GM04503 (cell line): ENCODE results near the gene CEACAM3.
"Not testable (repeated sequence)": the region's sequence is repeated elsewhere in the genome, so short reads cannot be mapped to it uniquely, and the experiment has no call there.

Source experiments
- DNase-seq: peaks from one replicate; pipeline ENCODE4 v3.0.0-alpha.2; 2012; ENCODE audit warnings: low read depth

Gene CEACAM3

DNA sequence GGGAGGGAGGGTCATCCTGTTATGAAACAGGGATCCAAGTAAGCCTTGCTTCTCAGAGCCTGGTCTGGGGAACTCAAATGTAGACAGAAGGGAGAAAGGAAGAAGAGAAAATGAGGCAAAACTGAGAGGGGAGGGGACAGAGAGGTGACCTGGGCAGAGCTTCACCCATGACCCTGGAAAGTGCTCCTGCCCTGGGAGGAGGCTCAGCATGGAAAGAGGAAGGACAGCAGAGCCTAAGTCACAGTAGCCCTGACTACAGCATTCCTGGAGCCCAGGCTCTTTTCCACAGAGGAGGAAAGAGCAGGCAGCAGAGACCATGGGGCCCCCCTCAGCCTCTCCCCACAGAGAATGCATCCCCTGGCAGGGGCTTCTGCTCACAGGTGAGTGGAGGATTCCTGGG lies at the start of gene CEACAM3:
CEACAM3 (plus strand) TSS at position 226 of the 400 bp plus-strand sequence; CDS start at position 317, 91 bp downstream.
- DNase-seq = no peak

DNA sequence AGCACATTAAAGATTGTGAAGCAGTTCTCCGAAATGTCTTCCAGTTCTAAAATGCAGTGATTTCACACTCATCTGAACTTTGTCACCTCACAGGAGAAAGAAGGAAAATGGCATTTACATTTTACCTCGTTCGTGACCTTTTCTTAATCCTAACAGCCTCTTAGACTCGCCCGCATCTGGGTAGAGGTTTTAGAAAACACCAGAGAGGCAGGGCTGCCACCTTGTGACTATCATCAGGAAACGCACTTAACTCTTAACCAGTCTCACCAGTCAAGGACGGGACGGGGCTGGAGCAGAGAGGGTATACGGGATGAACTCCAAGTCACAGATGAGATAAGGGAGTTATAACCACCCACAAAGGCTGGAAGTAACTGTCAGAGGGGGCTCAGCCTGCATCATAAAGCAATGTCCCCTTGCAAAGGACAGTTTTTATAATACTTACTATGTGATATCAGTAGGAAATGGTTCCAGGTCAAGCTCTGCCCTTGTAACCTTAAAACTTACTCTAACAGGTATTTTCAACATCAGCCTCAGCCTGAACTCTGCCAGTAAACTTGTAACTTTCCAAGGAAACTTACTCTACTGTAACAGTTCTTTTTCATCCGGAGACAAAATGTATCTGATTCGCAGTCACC lies 49.7 kb upstream of the CEACAM3 start:
- DNase-seq = no peak

DNA sequence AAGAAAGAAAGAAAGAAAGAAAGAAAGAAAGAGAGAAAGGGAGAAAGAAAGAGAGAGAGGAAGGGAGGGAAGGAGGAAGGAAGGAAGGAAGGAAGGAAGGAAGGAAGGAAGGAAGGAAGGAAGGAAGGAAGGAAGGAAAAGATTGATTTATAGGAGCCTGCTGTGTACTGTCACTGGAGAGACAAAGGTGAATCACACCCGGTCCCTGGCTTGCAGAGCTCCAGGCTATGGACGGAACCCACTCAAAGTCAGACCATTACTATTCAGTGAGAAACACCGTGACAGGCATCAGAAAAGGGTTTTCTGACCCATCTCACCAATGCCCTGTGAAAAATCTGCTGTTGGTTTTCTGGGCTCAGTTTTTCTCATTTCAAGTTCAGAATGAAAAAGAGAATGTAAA lies 48.4 kb upstream of the CEACAM3 start:
- DNase-seq = no peak

DNA sequence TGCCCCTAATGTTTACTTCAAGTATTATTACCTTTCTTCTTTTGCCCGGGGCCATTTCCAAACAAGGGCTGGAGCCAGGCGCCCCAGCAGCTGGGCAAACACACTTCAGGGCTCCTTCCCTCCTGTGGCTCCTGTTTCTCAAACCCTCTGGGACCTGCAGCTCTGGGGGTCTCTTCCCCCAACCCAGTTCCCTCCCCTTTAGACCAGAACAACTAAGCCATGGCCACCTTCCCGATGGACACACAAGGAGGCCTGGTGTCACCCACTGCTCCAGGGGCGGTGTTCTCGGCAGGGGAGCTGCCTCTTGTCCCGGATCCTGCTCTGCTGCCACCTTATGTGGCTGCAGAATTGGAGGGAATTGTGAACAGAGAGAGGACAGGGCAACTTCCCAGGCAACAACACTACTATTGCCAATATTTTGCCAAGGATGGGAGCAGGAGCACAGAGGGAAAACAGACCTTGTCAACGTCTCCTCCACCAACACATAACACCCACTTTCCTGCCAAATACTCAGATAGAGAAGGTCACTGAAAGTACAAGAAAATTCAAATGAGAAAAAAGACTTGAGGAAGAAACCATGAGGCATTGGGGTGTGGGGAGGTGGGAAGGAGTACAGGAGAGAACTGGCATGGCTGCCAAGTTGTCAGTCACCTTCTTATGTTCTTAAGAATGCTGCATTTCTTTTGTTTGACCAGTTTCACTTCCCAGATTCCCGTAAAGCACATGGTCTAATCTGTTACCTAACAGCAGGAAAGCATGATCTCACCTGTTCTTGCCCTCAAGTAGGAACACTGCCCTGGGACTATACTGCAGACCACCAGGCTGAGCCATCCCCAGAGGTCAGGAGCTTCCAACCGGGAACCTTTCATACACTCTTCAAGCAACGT lies 45.9 kb upstream of the CEACAM3 start:
- not testable (repeated sequence) for DNase-seq

DNA sequence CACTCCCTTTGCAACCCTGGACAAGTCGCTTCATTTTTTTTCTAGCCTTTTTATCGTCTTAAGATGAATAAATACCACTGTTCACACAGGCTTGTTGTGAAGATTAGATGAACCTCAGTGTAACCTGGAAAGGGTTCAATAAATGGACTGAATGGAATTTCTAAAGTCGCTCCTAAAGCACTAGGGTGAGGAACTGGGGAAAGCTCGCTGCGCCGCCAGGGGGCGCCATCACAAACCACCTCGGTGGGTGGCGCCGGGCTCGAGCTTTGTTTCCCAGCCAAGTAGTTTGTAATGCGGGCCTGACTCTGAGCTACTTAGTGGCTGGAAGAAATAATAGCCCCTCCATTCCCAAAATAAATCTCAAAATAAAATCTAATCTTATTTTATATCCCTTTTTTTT lies 43.2 kb upstream of the CEACAM3 start:
- no peak for DNase-seq

DNA sequence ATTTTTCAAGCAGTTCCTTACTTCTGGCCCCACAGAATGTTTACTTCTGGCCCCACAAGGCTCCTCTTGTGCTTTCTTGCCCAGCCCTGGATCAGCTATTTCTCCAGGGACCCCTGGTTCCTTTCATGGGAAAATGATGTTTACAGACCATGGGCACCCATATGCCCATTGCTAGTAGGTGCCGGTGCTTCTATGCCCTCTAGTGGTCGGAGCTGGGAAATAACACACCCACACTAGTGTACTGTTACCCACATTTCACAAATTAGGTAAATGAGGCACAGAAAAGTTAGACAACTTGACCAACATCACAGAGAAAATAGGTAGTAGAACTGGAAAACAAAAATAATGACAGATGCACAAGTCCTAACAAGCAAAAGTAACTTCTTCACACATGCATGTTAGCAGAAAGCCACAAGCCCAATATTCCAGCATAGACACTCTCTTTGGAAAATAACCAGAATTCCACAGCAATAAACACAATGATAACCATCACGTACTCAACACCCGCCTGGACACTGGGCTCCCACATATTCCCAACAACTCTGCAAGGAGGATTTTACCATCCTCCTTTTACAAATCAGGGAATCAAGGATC lies 42.4 kb upstream of the CEACAM3 start:
- no peak for DNase-seq

DNA sequence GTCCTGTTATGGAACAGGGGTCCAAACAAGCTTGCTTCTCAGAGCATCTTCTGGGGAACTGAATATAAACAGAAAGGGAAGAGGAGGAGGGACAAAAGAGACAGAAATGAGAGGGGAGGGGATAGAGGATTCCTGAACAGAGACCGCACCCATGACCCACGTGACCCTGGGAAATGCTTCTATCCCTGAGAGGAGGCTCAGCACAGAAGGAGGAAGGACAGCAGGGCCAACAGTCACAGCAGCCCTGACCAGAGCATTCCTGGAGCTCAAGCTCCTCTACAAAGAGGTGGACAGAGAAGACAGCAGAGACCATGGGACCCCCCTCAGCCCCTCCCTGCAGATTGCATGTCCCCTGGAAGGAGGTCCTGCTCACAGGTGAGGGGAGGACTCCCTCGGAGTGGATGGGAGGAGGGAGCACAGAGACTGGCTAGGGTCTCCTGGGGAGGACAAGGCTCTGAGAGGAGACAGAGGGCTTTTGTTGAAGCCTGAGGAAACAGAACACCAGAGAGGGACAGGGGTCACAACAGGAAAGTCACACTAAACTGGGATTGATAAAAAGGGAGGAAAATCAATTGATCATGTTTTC lies 41.0 kb upstream of the CEACAM3 start, which contains the start of gene CEACAM6:
CEACAM6 (plus strand) TSS at position 203 of the 586 bp plus-strand sequence; CDS start at position 312, 109 bp downstream.
- no peak for DNase-seq

DNA sequence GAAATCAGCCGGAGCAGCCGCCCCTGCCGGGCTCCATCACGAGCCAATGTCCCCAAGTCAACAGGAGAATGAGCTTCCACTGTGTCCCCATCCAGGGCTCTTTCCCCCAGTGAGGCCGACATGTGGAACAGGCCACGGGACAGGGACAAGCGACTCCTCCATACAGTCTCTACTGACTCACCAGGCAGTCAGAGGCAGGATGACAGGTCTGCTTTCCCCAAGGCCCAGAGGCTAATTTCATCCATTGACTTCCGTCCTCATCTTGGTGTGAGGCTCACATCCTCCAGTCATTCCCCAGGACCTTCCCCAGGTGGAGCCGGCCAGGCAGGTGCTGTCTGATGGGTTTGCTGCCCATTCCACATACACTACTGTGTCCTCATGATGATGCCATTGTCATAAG lies 37.5 kb upstream of the CEACAM3 start:
- no peak for DNase-seq

DNA sequence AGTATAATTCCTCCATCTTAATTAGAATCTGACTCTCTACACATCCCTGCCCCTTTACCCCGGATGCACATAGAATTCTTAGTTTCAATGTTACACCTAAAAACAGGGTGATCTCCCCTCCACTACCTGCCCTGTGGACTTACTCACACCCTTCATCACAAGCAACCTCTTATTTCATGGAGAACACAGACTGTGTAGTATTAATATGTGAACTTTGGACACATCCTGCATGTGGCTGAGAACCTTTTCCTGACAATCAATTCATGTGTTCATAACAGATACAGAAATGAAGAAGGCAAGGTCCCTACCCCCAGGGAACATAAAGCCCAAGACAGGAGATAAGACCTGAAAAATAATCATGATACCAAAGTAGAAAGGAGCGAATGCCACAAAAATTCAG lies 29.3 kb upstream of the CEACAM3 start:
- no peak for DNase-seq

DNA sequence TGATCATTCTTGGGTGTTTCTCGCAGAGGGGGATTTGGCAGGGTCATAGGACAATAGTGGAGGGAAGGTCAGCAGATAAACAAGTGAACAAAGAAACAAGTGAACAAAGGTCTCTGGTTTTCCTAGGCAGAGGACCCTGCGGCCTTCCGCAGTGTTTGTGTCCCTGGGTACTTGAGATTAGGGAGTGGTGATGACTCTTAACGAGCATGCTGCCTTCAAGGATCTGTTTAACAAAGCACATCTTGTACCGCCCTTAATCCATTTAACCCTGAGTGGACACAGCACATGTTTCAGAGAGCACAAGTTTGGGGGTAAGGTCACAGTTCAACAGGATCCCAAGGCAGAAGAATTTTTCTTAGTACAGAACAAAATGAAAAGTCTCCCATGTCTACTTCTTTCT lies 28.3 kb upstream of the CEACAM3 start:
- not testable (repeated sequence) for DNase-seq

DNA sequence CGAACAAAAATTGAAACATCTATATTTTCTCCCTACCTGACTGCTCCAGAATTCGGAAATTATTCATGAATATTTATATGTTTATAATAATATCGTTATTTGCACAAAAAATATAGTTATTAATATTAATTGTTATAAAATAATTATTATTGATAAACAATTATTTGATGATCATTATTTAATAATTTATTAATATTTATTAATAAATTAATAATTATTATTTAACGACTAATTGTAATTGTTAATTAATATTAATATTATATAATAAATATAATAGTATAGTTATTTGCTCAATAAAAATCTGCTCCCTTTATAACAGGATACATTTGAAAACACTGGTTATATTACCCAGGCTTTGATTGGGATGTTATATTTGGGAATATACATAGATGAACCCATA lies 26.8 kb upstream of the CEACAM3 start:
- DNase-seq = no peak

DNA sequence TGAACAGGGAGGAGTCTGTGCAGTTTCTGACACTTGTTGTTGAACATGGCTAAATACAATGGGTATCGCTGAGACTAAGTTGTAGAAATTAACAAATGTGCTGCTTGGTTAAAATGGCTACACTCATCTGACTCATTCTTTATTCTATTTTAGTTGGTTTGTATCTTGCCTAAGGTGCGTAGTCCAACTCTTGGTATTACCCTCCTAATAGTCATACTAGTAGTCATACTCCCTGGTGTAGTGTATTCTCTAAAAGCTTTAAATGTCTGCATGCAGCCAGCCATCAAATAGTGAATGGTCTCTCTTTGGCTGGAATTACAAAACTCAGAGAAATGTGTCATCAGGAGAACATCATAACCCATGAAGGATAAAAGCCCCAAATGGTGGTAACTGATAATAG lies 25.0 kb upstream of the CEACAM3 start:
- no peak for DNase-seq

DNA sequence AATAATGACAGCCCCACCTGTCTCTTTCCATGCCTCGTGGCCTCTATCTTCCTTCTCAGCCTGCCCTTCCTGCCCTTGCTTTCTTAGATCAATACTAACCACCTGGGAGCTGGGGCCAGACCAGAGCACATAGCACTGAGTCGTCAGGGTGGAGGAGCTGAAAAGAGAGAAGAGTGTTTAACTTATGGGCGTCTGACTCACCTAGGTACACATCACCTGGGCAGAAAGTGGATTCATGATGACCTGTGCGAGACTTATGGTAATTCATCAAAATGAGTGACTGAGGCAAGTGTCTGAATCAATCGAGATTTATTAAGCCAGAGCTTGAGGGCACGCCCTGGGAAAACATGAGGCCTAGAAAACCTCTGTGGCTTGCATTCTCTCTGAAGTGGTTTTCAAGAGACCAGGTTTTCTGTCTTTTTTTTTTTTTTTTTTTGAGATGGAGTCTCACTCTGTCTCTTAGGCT lies 21.8 kb upstream of the CEACAM3 start:
- DNase-seq = no peak

DNA sequence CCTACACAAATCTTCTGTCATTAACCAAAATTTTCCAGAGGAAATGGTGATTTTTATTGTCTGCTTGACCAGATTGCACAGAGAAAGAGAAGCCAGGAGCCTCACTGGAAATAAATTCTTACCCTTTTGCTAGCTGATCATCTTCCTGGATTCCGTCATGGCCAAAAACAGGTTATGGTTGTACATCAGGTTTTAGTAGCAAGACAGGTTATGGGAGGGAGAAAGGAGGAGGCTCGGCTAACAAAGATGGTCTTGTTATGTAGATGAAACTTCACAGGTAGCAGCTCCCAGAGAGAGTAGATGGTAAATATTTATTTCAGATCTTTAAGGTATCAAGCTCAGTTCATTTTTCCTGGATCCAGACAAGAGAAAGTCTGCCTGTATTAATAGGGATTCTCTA lies 19.7 kb upstream of the CEACAM3 start:
- DNase-seq = no peak

DNA sequence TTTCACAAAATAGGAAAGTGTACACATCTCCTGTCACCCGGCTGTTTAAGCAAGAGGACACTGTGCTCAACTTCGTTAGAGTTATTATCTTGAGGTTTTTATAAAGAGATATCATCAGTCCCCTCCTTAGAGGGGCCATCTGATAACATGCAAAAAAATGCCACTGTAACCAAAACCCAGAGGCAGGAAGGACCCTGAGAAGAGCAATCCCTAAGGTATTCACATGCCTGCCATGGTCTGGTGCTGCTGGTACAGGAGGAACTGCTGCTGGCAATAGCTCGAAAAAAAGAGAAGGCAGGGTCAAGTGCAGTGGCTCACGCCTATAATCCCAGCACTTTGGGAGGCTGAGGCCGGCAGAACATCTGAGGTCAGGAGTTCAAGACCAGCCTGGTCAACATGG lies 12.8 kb upstream of the CEACAM3 start:
- DNase-seq = no peak

DNA sequence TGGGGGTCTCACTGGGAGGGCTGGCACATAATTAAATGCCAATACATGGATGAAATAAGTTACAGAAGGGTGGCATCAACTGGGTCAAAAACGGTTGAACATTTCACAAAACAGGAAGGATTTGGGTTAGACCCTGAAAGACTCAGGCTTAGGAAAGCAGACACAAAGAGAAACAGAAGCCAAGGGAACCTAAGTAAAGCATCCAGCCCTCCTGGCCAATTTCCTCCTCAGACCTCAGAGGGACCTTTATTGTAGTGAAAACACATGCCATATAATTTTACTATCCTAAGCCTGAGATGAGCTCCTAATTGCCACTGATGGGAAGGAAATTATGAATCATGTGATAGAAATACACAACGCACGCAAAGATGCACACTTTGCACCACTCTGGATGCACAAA lies 12.1 kb upstream of the CEACAM3 start:
- DNase-seq = no peak

DNA sequence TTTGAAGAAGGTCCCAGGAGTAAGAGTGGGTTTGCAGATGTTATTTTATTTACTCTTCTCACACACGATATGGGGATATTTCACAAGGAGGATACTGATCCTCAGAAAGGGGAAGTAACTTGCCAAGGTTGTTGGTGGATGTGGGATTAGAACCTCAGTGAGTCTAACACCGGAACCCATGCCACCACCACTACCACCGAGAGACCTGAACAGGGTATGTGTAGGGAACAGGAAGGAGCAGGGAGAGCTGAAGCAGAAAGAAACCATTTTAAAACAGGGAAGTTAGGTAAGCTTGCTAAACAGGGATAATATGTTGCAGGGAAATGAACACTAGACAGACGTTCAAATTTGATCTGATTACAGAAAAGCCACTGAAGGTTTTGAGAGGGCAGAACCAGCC lies 11.6 kb upstream of the CEACAM3 start:
- DNase-seq = no peak

DNA sequence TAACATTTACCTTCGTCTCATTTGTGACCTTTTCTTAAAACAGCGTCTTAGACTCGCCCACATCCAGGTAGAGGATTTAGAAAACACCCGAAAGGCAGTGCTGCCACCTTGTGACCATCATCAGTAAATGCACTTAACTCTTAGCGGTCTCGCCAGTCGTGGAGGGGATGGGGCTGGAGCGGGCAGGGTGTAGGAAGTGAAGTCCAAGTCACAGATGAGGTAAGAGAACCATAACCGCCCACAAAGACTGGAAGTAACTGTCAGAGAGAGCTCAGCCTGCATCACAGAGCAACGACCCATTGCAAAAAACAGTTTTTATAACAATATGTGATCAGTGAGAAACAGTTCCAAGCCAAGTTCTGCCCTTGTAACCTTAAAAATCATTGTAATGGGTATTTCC lies 10.7 kb upstream of the CEACAM3 start:
- no peak for DNase-seq

DNA sequence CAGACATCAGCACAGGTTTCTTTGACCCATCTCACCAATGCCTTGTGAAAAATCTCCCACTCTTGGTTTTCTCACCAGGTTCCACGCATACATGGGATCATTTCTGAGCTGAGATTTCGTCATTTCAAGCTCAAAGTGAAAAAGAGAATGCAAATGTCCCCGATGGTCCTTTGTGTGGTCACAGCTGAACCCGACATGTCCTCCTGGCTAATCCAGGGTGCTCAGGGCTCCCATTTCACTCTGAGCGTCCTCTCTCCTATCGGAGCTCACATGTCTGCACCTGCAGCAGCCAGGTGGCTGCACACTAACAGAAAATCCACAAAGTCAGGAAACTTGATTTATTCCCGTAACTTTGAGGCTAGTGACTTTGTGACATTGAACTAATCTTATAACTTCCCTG lies 9.3 kb upstream of the CEACAM3 start:
- no peak for DNase-seq

DNA sequence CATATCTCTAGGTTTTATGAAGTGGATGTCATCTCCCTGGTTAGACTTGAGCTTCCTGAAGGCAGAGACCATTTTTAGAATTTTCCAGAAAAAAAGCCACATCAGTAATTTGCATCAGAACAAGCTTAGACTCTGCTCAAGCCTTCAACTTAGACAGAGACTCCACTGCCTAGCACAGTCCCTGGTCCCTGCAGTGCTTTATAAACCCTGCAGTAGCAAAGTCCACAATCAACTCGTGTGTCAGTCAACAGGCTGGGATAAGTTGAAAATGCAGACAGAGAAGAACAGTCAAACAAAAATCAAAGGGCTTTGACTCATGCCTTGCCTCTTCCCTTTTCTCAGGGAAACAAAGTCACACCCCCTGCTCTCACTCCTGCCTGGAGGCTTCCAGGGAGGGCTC lies 7.9 kb upstream of the CEACAM3 start:
- not testable (repeated sequence) for DNase-seq

DNA sequence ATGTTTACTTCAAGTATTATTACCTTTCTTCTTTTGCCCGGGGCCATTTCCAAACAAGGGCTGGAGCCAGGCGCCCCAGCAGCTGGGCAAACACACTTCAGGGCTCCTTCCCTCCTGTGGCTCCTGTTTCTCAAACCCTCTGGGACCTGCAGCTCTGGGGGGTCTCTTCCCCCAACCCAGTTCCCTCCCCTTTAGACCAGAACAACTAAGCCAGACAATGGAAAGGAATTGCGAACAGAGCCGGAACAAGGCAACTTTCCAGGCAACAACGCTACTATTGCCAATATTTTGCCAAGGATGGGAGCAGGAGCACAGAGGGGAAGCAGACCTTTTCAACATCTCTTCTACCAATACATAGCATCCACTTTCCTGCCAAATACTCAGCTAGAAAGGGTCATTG lies 7.3 kb upstream of the CEACAM3 start:
- not testable (repeated sequence) for DNase-seq
